HG03439 (cell line): ENCODE results near the gene TMIGD3.

ENCODE experiments used
- ATAC-seq: cut with Tn5 transposase; IDR thresholded peaks from one replicate; pipeline ENCODE4 v1.9.1; 2021; ENCODE audit warnings: mild to moderate bottlenecking, moderate library complexity; ENCODE audit not compliant: unreplicated experiment

Gene TMIGD3

GRCh38 chr1:111448918-111449702, 54.3 kb downstream of the TMIGD3 start, which contains the start of the genes ATP5PB and WDR77:
Gene ATP5PB (plus strand): TSS chr1:111449464. CDS start chr1:111449542, 78 bp downstream.
Gene WDR77 (minus strand): TSS chr1:111449256. CDS start chr1:111449169, 87 bp downstream.
- peak; percentile 95 for ATAC-seq

- no peak for ATAC-seq
Measured at GRCh38 chr1:111448482-111448917, 54.9 kb downstream of the TMIGD3 start.

GRCh38 chr1:111446967-111447892, 56.2 kb downstream of the TMIGD3 start:
- no peak for ATAC-seq

- no peak for ATAC-seq
Measured at GRCh38 chr1:111446546-111446945, 56.9 kb downstream of the TMIGD3 start.

GRCh38 chr1:111444031-111444430, 59.4 kb downstream of the TMIGD3 start:
- no peak for ATAC-seq

- no peak for ATAC-seq
Measured at GRCh38 chr1:111442457-111442856, 61.0 kb downstream of the TMIGD3 start.

GRCh38 chr1:111441573-111442192, 61.8 kb downstream of the TMIGD3 start:
- ATAC-seq = no peak

GRCh38 chr1:111439461-111440351, 63.7 kb downstream of the TMIGD3 start:
- ATAC-seq = no peak

GRCh38 chr1:111436726-111437125, 66.7 kb downstream of the TMIGD3 start:
- no peak for ATAC-seq
